Hepatocyte (in vitro differentiated cells): ENCODE results near the gene DLG2. TPM values are rescaled to one million over a fixed set of nuclear protein-coding genes. Genes with fewer than 3 reads are reported as not detected.
A peak's percentile ranks its signal among the peaks of the same experiment; 100 is the strongest.

Experiments
- DNase-seq: peaks from one replicate; pipeline ENCODE4 v3.0.0-alpha.2; 2016; ENCODE audit warnings: low spot score
- H2AFZ ChIP-seq: fragments of 200-600 bp; sonication (generic); 2 replicates; pipeline ENCODE4 v1.6.0; 2016; ENCODE audit warnings: antibody characterized with exemption, mild to moderate bottlenecking
- H3K27ac ChIP-seq: fragments of 200-600 bp; sonication (generic); 2 replicates; pipeline ENCODE4 v1.5.1; 2016; ENCODE audit warnings: mild to moderate bottlenecking
- H3K27me3 ChIP-seq: fragments of 200-600 bp; sonication (generic); 2 replicates; pipeline ENCODE4 v1.6.1; 2016
- H3K36me3 ChIP-seq: fragments of 200-600 bp; sonication (generic); replicated peaks from 2 replicates; pipeline ENCODE4 v1.5.1; 2016; ENCODE audit warnings: low read depth; ENCODE audit not compliant: insufficient read depth
- H3K4me1 ChIP-seq: fragments of 200-600 bp; sonication (generic); 2 replicates; pipeline ENCODE4 v1.5.1; 2016; ENCODE audit warnings: mild to moderate bottlenecking, moderate library complexity; ENCODE audit not compliant: insufficient read depth
- H3K4me2 ChIP-seq: fragments of 200-600 bp; sonication (generic); 2 replicates; pipeline ENCODE4 v1.6.0; 2016
- H3K4me3 ChIP-seq: fragments of 200-600 bp; sonication (generic); 2 replicates; pipeline ENCODE4 v1.5.1; 2016; ENCODE audit warnings: mild to moderate bottlenecking
- H3K79me2 ChIP-seq: fragments of 200-600 bp; sonication (generic); 2 replicates; pipeline ENCODE4 v1.6.0; 2017; ENCODE audit warnings: mild to moderate bottlenecking
- H3K9me2 ChIP-seq: fragments of 200-600 bp; sonication (generic); replicated peaks from 2 replicates; pipeline ENCODE4 v1.6.0; 2017; ENCODE audit warnings: mild to moderate bottlenecking; ENCODE audit not compliant: insufficient read depth
- H3K9me3 ChIP-seq: fragments of 200-600 bp; sonication (generic); 2 replicates; pipeline ENCODE4 v1.5.1; 2016; ENCODE audit warnings: low read depth, mild to moderate bottlenecking
- H4K20me1 ChIP-seq: fragments of 200-600 bp; sonication (generic); 2 replicates; pipeline ENCODE4 v1.6.0; 2016; ENCODE audit warnings: mild to moderate bottlenecking; ENCODE audit not compliant: insufficient read depth, poor library complexity, severe bottlenecking
- CTCF ChIP-seq: fragments of 200-600 bp; sonication (generic); IDR thresholded peaks from 2 replicates; pipeline ENCODE4 v1.5.1; 2016; ENCODE audit warnings: antibody characterized with exemption, mild to moderate bottlenecking; ENCODE audit not compliant: poor library complexity
- EZH2 ChIP-seq: fragments of 200-600 bp; sonication (generic); IDR thresholded peaks from 2 replicates; pipeline ENCODE4 v1.6.1; 2016; ENCODE audit warnings: antibody characterized with exemption, mild to moderate bottlenecking, borderline replicate concordance
- EZH2phosphoT487 ChIP-seq: fragments of 200-600 bp; sonication (generic); IDR thresholded peaks from one replicate; pipeline ENCODE4 v1.6.1; 2018; ENCODE audit warnings: antibody characterized with exemption, mild to moderate bottlenecking, low read depth, moderate library complexity; ENCODE audit not compliant: unreplicated experiment, severe bottlenecking
- WGBS: methylation state at CpG from one replicate; pipeline ENCODE4 v1.1.6; 2016; ENCODE audit warnings: low lambda C conversion rate; ENCODE audit errors: missing lambda C conversion rate; 5-methylcytosine and 5-hydroxymethylcytosine counted together
- polyA plus RNA-seq: library from polyadenylated mRNA; unstranded; fragments of >200 nt; fragmentation: Nextera tagmentation; extraction: Ambion mirVana; gene quantifications from 2 replicates; pipeline ENCODE4 v1.2.1, GENCODE V29; 2016
- total RNA-seq: library from RNA; depleted of rRNA; stranded (reverse); fragments of >200 nt; gene quantifications from 2 replicates; pipeline ENCODE4 v1.2.3, GENCODE V29; 2014

DLG2 gene
- total and polyA plus RNA-seq, 2 experiments from 2014 or later: 2.6 to 6.8 TPM

GRCh38 chr11:83480251-83480650 is 2146.9 kb downstream of the DLG2 start:
- DNase-seq: no peak
- no peaks in the 10 kb centered on the region for H3K36me3 ChIP-seq
- no peaks in the 10 kb centered on the region for H3K4me1 ChIP-seq
- no peak overlapping the region for H2AFZ ChIP-seq
- TF ChIP-seq EZH2phosphoT487 (no peak), CTCF (no peak), EZH2 (no peak)
- H3K4me3 ChIP-seq: no peak overlapping the region
- H3K4me2 ChIP-seq: peak overlapping the region; percentile 66
- no peaks in the 10 kb centered on the region for H3K9me3 ChIP-seq
- H3K79me2 ChIP-seq: no peaks in the 10 kb centered on the region
- H4K20me1 ChIP-seq: no peaks in the 10 kb centered on the region
- H3K27me3 ChIP-seq: peaks cover 4% of the 10 kb centered on the region
- no peaks in the 10 kb centered on the region for H3K9me2 ChIP-seq
- WGBS: 42% methylated on average over 8 of the region's 8 CpGs
- H3K27ac ChIP-seq: no peak overlapping the region

GRCh38 chr11:83477772-83478171 is 2149.4 kb downstream of the DLG2 start:
- TF ChIP-seq CTCF (no peak), EZH2phosphoT487 (no peak), EZH2 (no peak)
- no peak overlapping the region for H3K4me3 ChIP-seq
- no peaks in the 10 kb centered on the region for H4K20me1 ChIP-seq
- H3K36me3 ChIP-seq: no peaks in the 10 kb centered on the region
- H2AFZ ChIP-seq: no peak overlapping the region
- no peak overlapping the region for H3K4me2 ChIP-seq
- H3K9me2 ChIP-seq: no peaks in the 10 kb centered on the region
- no peak for DNase-seq
- H3K27ac ChIP-seq: no peak overlapping the region
- H3K4me1 ChIP-seq: no peaks in the 10 kb centered on the region
- H3K79me2 ChIP-seq: no peaks in the 10 kb centered on the region
- H3K9me3 ChIP-seq: no peaks in the 10 kb centered on the region
- H3K27me3 ChIP-seq: peaks cover 4% of the 10 kb centered on the region

- WGBS: 79% methylated on average over 3 of the region's 3 CpGs
- H4K20me1 ChIP-seq: no peaks in the 10 kb centered on the region
These were observed 2151.4 kb downstream of the DLG2 start for GRCh38 chr11:83475760-83476159.

More at GRCh38 chr11:83475760-83476159, 2151.4 kb downstream of the DLG2 start:
- Histone ChIP-seq H3K36me3 (no peaks in the 10 kb centered on the region), H3K9me3 (no peaks in the 10 kb centered on the region), H3K9me2 (no peaks in the 10 kb centered on the region), H3K4me1 (no peaks in the 10 kb centered on the region), H3K4me3 (no peak overlapping the region), H2AFZ (no peak overlapping the region), H3K4me2 (no peak overlapping the region), H3K27me3 (peaks cover 4% of the 10 kb centered on the region), H3K79me2 (no peaks in the 10 kb centered on the region), H3K27ac (no peak overlapping the region)
- TF ChIP-seq EZH2phosphoT487 (no peak), EZH2 (no peak), CTCF (no peak)
- no peak for DNase-seq
